Kidney (tissue), 14 donors: ENCODE measurements around the gene INPP5A. TPM values are rescaled to one million over a fixed set of nuclear protein-coding genes. Genes with fewer than 3 reads are reported as not detected.

Source experiments
- DNase-seq, 5 donors: peaks; one replicate each; pipeline ENCODE4 v3.0.0-alpha.2; 2013 to 2020
- FAIRE-seq: peaks from 2 replicates; lab custom pipeline; 2012; peaks lifted over from hg19 to GRCh38; lab: Jason Lieb, UNC
- H3K27ac ChIP-seq, 2 donors: one replicate each; pipeline ENCODE4 v1.7.0; 2013; ENCODE audit warnings: low read depth in 2 of 2, low read length in 2 of 2, inconsistent platforms in 1 of 2
- H3K27me3 ChIP-seq: one replicate; pipeline ENCODE4 v1.7.1; 2013; ENCODE audit warnings: low read length, inconsistent platforms; ENCODE audit not compliant: control insufficient read depth, insufficient read depth
- H3K36me3 ChIP-seq, 3 donors: one replicate each; pipeline versions ENCODE4 v1.7.0 to v1.7.1; 2013; ENCODE audit warnings: low read length in 3 of 3, control low read depth in 1 of 3, inconsistent platforms in 1 of 3; ENCODE audit not compliant: insufficient read depth in 3 of 3, control insufficient read depth in 2 of 3
- H3K4me1 ChIP-seq, 3 donors: one replicate each; pipeline versions ENCODE4 v1.7.0 to v1.7.1; 2013; ENCODE audit warnings: low read length in 3 of 3, inconsistent platforms in 1 of 3, low read depth in 1 of 3; ENCODE audit not compliant: control insufficient read depth in 2 of 3, insufficient read depth in 2 of 3
- H3K4me3 ChIP-seq, 3 donors: one replicate each; pipeline versions ENCODE4 v1.7.0 to v1.8.1; 2013; ENCODE audit warnings: low read length in 3 of 3, control low read depth in 1 of 3, inconsistent platforms in 1 of 3
- H3K9ac ChIP-seq, 3 donors: one replicate each; pipeline versions ENCODE4 v1.7.0 to v1.7.1; 2013; ENCODE audit warnings: low read length in 3 of 3, control low read depth in 1 of 3, inconsistent platforms in 1 of 3
- H3K9me3 ChIP-seq, 3 donors: one replicate each; pipeline versions ENCODE4 v1.7.0 to v1.7.1; 2013; ENCODE audit warnings: low read length in 3 of 3, control low read depth in 1 of 3, inconsistent platforms in 1 of 3; ENCODE audit not compliant: control insufficient read depth in 2 of 3, insufficient read depth in 1 of 3
- CTCF ChIP-seq: IDR thresholded peaks from 3 replicates; pipeline ENCODE4 v1.5.1; 2012; ENCODE audit warnings: mild to moderate bottlenecking, moderate library complexity, borderline replicate concordance; ENCODE audit not compliant: insufficient read depth; ENCODE audit errors: extremely low read depth
- intact Hi-C: fragments of 100-400 bp; cut with DNase I; formaldehyde crosslinking; loops from one replicate; pipeline ENCODE4 v1.11.1; 2022
- polyA plus RNA-seq: library from polyadenylated mRNA; stranded (reverse); fragments of 350-450 nt; fragmentation: Illumina TruSeq; extraction: RNeasy Lipid Tissue Mini Kit (QIAGEN cat#74804); gene quantifications from one replicate; pipeline ENCODE4 v1.2.3, GENCODE V29; 2014; ENCODE audit warnings: low read depth, low replicate concordance; ENCODE audit not compliant: insufficient read depth
- total RNA-seq: library from RNA; stranded (reverse); fragmentation: NEBNext Ultra II Directional; extraction: Animal tissue kit (Norgen Biotek cat#: 25700); gene quantifications from one replicate; pipeline ENCODE4 v1.2.1, GENCODE V29; 2021
- donor health status: control.
- donor health status: control.
- donor health status: control.
- donor health status: control.
- donor health status: control.
- donor health status: DM: yes; HTN: yes; CAD: no.
- donor health status: Normal renal cell carcinoma (clear cell type).

INPP5A gene
- total and polyA plus RNA-seq, 2 donors from 2014 or later: 20.8 to 40.3 TPM

DNA sequence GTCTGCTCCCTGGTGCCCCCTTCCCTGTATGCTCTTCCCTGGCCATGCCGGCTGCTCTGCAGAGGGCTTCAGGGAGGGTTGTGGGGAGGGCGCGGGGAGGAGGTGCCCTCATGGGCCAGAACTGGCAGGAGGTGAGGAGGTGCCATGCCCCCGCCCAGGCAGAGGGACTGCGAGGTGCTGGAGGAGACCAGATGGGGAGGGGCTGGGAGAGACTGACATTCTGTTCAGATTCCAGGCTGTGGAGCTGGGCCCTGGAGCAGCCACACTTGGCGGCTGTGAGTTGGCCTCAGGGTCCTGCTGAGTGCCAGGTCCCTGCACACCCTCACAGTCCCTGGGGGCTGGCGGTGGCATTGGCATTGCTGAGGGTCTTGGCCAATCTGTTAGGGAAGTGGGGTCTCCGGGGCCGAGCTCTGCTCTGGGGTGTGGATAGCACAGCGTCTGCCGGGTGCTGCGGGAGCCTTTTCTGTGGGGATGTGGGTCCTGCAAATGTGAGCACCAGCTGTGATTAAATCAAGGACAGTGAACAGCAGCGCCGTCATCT is 25.4 kb downstream of the INPP5A start:
- FAIRE-seq (no peak), DNase-seq (no peak)
- Histone ChIP-seq H3K9me3 (peaks cover 0 to 2% (median 0%) of the 10 kb centered on the region in 3 donors), H3K4me1 (peaks cover 0 to 3% (median 0%) of the 10 kb centered on the region in 3 donors), H3K9ac (no peak overlapping the region), H3K4me3 (no peak overlapping the region), H3K36me3 (no peaks in the 10 kb centered on the region), H3K27me3 (no peaks in the 10 kb centered on the region), H3K27ac (no peak overlapping the region)
- no peak for TF ChIP-seq CTCF
- intact Hi-C loops: no loop called here

DNA sequence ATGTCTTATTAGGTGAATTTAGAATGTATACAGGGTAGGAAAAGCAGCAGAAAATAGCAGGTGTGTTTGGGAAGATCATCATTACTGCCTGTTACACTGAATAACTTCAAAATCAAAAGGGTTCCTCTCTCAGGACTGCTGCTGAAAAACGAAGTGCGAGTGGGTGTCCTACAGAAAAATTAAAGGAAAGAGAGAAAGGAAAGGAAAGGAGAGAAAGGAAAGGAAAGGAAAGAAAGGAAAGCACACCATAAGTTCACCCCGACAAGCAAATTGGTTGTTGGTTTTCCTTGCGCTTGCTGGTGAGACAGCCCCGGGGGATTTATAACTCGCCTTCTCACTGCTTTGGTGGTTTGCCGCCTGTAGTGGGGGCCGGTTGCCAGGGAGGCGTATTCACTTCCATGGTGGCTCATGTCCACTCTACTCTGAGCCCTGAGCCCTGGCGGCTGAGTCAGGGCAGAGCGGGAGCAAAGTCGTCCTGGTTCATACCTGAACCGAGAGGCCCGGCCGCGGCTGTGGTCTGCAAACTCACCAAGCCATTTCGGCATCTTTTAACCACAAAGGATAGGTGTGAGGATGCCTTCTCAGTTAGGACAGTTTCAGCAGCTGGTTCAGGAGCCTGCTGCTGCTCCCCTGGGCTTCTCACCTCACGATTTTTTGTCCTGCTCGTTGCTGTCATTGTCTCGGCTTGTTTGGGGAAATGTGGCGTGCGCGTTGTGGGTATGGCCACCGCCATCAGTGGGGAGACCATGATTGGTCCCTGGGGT is 26.1 kb downstream of the INPP5A start:
- H3K4me3 ChIP-seq: no peak overlapping the region
- no peak for FAIRE-seq
- no peak overlapping the region for H3K9ac ChIP-seq
- H3K27me3 ChIP-seq: no peaks in the 10 kb centered on the region
- intact Hi-C loops: no loop called here
- no peak for TF ChIP-seq CTCF
- H3K36me3 ChIP-seq: no peaks in the 10 kb centered on the region
- H3K4me1 ChIP-seq: peaks cover 0 to under 1% (median 0%) of the 10 kb centered on the region in 3 donors
- DNase-seq: peak in 1 of 5 donors; percentile 67
- H3K27ac ChIP-seq: no peak overlapping the region
- peaks cover 0 to 2% (median 0%) of the 10 kb centered on the region in 3 donors for H3K9me3 ChIP-seq

DNA sequence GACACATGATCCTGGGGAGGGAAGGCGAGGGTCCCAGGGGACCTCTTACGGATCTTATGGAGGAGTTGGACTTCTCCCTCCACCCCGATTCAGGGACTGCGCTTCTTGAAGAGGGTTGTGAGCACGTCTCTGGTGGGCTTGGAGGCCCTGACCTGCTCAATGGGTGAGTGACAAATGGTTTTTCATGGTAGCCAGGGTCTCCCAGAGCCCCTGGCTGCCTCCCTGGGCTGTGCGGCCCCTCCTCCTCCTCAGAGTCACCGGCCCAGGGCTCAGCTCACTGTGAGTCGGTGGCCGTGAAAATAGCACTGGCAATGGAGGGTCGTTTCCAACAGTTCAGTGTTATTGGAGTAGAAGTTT is 26.6 kb downstream of the INPP5A start:
- no peak for FAIRE-seq
- Histone ChIP-seq H3K9ac (no peak overlapping the region), H3K4me3 (no peak overlapping the region), H3K4me1 (no peaks in the 10 kb centered on the region), H3K27me3 (no peaks in the 10 kb centered on the region), H3K9me3 (peaks cover 0 to 2% (median 0%) of the 10 kb centered on the region in 3 donors), H3K36me3 (no peaks in the 10 kb centered on the region), H3K27ac (no peak overlapping the region)
- DNase-seq: no peak
- no peak for TF ChIP-seq CTCF
- intact Hi-C loops: no loop called here
